Osteoblast (primary cell): ENCODE results near the gene TUBGCP5. TPM values are rescaled to one million over a fixed set of nuclear protein-coding genes. Genes with fewer than 3 reads are reported as not detected.

Source experiments
- DNase-seq: peaks from one replicate; pipeline ENCODE4 v3.0.0; 2011; ENCODE audit warnings: low spot score, mixed read lengths; ENCODE audit not compliant: insufficient read length; ENCODE audit errors: missing footprints
- H2AFZ ChIP-seq: 2 replicates; pipeline ENCODE4 v1.6.0; 2011; ENCODE audit warnings: mild to moderate bottlenecking, low read length
- H3K27ac ChIP-seq: 2 replicates; pipeline ENCODE4 v1.5.1; 2011; ENCODE audit warnings: mild to moderate bottlenecking, low read depth, low read length, moderate library complexity
- H3K27me3 ChIP-seq: 2 replicates; pipeline ENCODE4 v1.6.0; 2012; ENCODE audit warnings: mild to moderate bottlenecking, control low read depth, inconsistent platforms, low read length, moderate library complexity; ENCODE audit not compliant: insufficient read depth
- H3K36me3 ChIP-seq: 2 replicates; pipeline ENCODE4 v1.5.1; 2011; ENCODE audit warnings: mild to moderate bottlenecking, low read length, control low read depth, moderate library complexity; ENCODE audit not compliant: insufficient read depth
- H3K4me1 ChIP-seq: 2 replicates; pipeline ENCODE4 v1.5.1; 2011; ENCODE audit warnings: mild to moderate bottlenecking, low read length, control low read depth, moderate library complexity; ENCODE audit not compliant: insufficient read depth
- H3K4me2 ChIP-seq: 2 replicates; pipeline ENCODE4 v1.6.0; 2011; ENCODE audit warnings: mild to moderate bottlenecking, low read length; ENCODE audit not compliant: insufficient read depth
- H3K4me3 ChIP-seq: fragments of 200-600 bp; sonication (generic); 3 replicates; pipeline ENCODE4 v1.5.1; 2012; ENCODE audit warnings: mild to moderate bottlenecking, low read length, inconsistent platforms; ENCODE audit not compliant: insufficient read depth
- H3K79me2 ChIP-seq: 2 replicates; pipeline ENCODE4 v1.6.0; 2012; ENCODE audit warnings: mild to moderate bottlenecking, low read length, control low read depth, inconsistent platforms; ENCODE audit not compliant: insufficient read depth
- H3K9me3 ChIP-seq: 2 replicates; pipeline ENCODE4 v1.5.1; 2011; ENCODE audit warnings: low read depth, low read length, control low read depth
- H4K20me1 ChIP-seq: 2 replicates; pipeline ENCODE4 v1.6.0; 2012; ENCODE audit warnings: mild to moderate bottlenecking, low read length, control low read depth; ENCODE audit not compliant: insufficient read depth
- total RNA-seq: library from RNA; depleted of rRNA; stranded (reverse); fragments of >200 nt; gene quantifications from 2 replicates; pipeline ENCODE4 v1.2.3, GENCODE V29; 2012
- TF ChIP-seq, protein P1 (sequence below): IDR thresholded peaks from 2 replicates; pipeline ENCODE4 v1.5.1; 2011; ENCODE audit warnings: mild to moderate bottlenecking, low read depth, low read length, moderate library complexity; ENCODE audit errors: extremely low read depth

The TUBGCP5 gene
- total RNA-seq, 1 donor = 32.6 TPM

DNA sequence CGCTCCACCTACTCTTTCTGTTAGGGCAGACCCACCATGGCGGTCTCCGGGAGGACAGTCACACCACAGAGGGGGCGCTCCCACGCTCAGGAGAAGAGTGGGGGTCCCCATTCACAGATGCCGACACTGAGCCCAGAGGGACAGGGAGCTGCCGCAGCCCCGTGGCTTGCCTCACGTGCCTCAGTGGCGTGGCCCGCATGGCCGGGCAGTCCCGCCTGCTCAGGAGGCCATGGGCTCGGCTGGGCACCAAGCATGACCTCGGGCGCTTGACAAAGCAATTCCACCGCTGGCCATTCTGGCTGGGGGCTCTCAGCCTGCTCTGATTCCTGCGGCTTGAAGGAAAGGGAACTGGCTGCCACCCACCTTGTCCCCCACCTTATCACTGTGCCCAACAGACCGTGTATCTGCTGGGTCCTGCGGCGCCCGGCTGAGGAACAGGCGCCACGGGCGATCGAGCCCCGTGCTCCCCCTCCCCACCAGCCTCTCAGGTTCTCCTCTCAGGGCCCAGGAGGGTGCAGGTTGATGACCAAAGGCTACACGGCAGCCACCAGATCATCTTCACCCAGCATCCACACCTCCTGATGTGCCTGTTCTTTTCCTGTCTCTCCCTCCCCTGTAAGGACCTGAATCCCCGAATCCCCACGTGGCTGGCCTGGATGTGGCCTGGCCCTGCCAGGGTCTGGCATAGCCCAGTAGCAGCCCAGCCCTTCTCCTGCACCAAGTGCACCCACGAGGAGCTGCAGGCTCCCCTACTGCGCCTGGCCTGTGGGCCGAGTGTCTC lies 79.9 kb downstream of the TUBGCP5 start:
- peaks cover 24% of the 10 kb centered on the region for H3K4me1 ChIP-seq
- H4K20me1 ChIP-seq = peaks cover 65% of the 10 kb centered on the region
- H3K9me3 ChIP-seq = no peaks in the 10 kb centered on the region
- no peak overlapping the region for H3K4me2 ChIP-seq
- H3K4me3 ChIP-seq = no peak overlapping the region
- H3K27ac ChIP-seq = peak overlapping the region; percentile 23
- H3K36me3 ChIP-seq = no peaks in the 10 kb centered on the region
- TF ChIP-seq, protein P1, sequence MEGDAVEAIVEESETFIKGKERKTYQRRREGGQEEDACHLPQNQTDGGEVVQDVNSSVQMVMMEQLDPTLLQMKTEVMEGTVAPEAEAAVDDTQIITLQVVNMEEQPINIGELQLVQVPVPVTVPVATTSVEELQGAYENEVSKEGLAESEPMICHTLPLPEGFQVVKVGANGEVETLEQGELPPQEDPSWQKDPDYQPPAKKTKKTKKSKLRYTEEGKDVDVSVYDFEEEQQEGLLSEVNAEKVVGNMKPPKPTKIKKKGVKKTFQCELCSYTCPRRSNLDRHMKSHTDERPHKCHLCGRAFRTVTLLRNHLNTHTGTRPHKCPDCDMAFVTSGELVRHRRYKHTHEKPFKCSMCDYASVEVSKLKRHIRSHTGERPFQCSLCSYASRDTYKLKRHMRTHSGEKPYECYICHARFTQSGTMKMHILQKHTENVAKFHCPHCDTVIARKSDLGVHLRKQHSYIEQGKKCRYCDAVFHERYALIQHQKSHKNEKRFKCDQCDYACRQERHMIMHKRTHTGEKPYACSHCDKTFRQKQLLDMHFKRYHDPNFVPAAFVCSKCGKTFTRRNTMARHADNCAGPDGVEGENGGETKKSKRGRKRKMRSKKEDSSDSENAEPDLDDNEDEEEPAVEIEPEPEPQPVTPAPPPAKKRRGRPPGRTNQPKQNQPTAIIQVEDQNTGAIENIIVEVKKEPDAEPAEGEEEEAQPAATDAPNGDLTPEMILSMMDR = no peak
- peaks cover 95% of the 10 kb centered on the region for H3K79me2 ChIP-seq
- H2AFZ ChIP-seq = no peak overlapping the region
- DNase-seq = peak; percentile 34
- no peaks in the 10 kb centered on the region for H3K27me3 ChIP-seq

- Histone ChIP-seq H3K27ac (no peak overlapping the region), H3K4me2 (no peak overlapping the region), H3K9me3 (no peaks in the 10 kb centered on the region), H3K4me3 (no peak overlapping the region), H3K27me3 (no peaks in the 10 kb centered on the region), H4K20me1 (peaks cover 65% of the 10 kb centered on the region), H3K36me3 (no peaks in the 10 kb centered on the region), H3K79me2 (peaks cover 94% of the 10 kb centered on the region), H3K4me1 (peaks cover 17% of the 10 kb centered on the region), H2AFZ (no peak overlapping the region)
- peak; percentile 34 for DNase-seq
- TF ChIP-seq, protein P1 = no peak
Measured at GRCh38 chr15:22958487-22959280, 80.7 kb downstream of the TUBGCP5 start.

GRCh38 chr15:22956978-22957260 lies 82.5 kb downstream of the TUBGCP5 start:
- no peak overlapping the region for H3K4me2 ChIP-seq
- peaks cover 68% of the 10 kb centered on the region for H4K20me1 ChIP-seq
- TF ChIP-seq, protein P1 = no peak
- no peak for DNase-seq
- H3K9me3 ChIP-seq = no peaks in the 10 kb centered on the region
- peaks cover 94% of the 10 kb centered on the region for H3K79me2 ChIP-seq
- no peak overlapping the region for H3K27ac ChIP-seq
- peaks cover 12% of the 10 kb centered on the region for H3K4me1 ChIP-seq
- no peak overlapping the region for H3K4me3 ChIP-seq
- no peaks in the 10 kb centered on the region for H3K36me3 ChIP-seq
- no peaks in the 10 kb centered on the region for H3K27me3 ChIP-seq
- H2AFZ ChIP-seq = no peak overlapping the region
